ENCODE results near the gene GPR132. TPM values are rescaled to one million over a fixed set of nuclear protein-coding genes. Genes with fewer than 3 reads are reported as not detected.
A peak's percentile ranks its signal among the peaks of the same experiment; 100 is the strongest.
"Not testable (repeated sequence)": the region's sequence is repeated elsewhere in the genome, so short reads cannot be mapped to it uniquely, and the experiment has no call there.

Gene GPR132
- total RNA-seq, 1 experiment from 2014 or later = not detected

DNA sequence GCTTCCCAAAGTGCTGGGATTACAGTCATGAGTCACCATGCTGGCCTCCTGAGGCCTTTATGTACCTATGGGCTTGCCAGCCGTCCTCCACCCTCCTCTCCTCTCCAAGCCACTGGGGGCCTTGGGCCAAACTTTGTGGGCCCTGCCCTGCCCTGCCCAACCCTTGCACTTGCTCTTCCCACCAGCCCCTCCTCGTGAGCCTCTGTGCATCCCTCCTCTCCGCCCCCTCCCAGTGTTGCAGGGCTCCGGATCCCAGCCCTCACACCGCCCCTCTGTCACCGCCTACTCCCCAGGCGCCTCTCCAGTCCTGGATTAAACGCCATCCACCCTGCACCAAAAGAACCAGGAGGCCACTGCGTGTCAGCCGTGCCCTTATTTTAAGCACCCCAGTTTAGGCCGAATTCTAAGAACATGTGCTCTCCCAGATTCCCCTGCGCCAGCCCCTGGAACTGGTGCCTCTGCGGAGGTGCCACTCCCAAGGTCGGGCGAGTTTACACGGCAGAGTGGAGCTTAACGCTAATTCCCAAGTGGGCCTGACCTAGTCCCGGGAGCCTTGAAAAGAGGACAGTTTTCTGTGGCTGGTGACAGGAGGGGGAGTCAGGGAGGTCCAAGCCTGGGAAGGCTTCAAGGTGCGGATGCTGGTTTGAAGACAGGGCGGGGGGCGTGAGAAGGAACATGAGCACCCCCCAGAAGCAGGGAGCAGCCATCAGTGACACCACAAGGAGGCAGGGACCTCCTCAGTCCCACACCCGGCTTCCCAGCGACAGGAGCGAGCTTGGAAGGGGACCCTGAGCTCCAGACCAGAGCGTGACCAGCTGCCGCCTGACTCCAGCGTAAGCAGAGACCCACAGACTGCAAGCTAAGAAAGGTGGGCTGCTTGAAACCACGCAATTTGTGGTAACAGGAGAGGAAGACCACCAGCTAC lies 23.1 kb downstream of the GPR132 start:
- no peak for DNase-seq (ENCODE audit: low read depth)

DNA sequence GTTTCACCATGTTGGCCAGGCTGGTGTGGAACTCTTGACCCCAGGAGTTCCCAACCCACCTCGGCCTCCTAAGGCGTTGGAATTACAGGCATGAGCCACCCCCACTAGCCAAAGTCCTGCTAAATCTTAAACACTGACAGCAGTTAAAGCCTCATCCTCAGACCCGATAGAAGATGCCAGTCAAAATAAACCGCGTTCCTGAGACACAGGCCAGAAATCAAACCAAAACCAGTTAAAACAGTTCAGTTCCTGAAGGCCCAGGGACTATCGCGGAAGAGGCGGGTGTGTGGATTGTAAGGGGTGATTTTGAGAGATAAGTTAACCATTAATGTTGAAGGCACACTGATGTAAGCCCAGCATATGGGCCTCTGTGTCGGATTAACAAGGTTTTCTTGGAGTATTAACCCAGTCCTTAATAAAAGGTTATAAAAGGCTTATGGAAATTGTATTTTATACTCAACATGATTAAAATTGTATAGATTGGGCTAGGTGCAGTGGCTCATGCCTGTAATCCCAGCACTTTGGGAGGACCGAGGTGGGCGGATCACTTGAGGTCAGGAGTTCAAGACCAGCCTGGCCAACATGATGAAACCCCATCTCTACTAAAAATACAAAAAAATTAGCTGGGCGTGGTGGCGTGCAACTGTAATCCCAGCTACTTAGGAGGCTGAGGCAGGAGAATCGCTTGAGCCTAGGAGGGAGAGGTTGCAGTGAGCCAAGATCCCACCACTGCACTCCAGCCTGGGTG lies 25.6 kb downstream of the GPR132 start:
- DNase-seq (ENCODE audit: low read depth) = no peak

DNA sequence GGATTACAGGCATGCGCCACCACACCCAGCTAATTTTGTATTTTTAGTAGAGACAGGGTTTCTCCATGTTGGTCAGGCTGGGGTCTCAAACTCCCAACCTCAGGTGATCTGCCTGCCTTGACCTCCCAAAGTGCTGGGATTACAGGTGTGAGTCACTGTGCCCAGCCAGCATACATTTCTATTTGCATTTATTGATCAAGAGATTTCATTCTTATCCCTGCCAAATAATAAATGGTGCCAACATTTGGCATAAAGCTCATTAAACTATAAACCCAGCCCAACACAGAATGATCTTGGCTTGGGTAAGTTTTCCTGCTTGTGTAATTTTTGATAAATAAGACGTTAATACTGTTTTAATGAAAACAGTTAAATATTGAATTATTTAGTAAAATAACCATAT lies 29.6 kb downstream of the GPR132 start:
- DNase-seq (ENCODE audit: low read depth) = not testable (repeated sequence)

DNA sequence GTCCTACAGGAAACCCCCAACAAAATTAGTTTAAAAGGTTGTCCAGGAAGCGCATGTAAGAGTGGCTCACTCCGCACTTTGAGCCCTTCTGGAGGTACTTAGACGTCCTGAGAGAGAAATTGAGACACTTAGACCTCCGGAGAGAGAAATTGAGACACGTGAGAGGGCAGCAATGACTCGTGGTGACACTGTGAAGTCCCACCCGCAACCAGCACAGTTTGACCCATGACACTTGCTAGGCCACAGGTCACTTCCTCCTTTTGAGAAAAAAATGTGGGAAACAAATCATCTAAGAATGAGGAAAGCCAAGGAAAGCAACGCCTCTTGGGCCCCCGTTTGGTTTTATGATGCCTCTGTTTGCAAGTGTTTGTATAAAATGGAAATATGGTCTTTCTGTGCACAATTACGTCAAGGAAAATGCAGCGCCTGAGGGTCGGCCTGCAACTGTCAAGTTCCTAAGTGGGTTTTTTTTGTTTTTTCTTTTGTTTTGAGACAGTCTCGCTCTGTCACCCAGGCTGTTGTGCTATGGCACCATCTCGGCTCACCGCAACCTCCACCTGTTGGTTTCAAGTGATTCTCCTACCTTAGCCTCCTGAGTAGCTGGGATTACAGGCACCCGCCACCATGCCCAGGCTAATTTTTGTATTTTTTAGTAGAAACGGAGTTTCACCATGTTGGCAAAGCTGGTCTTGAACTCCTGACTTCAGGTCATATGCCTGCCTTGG lies 30.8 kb downstream of the GPR132 start:
- DNase-seq (ENCODE audit: low read depth) = no peak

DNA sequence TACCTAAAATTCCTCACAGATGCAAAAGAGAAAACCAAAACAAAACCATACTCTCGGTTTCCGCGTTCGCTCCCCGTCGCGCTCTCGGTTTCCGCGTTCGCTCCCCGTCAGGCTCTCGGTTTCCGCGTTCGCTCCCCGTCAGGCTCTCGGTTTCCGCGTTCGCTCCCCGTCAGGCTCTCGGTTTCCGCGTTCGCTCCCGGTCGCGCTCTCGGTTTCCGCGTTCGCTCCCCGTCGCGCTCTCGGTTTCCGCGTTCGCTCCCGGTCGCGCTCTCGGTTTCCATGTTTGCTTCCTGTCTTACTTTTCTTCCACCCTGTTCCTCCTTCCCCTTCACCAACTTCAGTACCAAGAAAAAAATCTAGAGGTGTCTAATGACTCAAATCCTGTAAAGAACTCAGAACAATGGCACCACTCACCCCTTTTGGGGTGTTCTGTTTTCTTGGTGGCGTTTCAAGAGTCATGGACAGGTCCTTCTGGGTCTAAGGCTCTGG lies 31.8 kb downstream of the GPR132 start:
- DNase-seq (ENCODE audit: low read depth) = not testable (repeated sequence)

DNA sequence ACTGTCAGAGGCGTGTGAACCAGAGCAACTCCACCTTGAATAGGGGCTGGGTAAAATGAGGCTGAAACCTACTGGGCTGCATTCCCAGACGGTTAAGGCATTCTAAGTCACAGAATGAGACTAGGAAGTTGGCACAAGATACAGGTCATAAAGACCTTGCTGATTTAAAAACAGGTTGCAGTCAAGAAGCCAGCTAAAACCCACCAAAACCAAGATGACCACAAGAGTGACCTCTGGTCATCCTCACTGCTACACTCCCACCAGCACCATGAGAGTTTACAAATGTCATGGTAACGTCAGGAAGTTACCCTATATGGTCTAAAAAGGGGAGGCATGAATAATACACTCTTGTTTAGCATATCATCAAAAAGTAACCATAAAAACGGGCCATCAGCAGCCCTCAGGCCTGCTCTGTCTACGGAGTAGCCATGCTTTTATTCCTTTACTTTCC lies 32.8 kb downstream of the GPR132 start:
- peak; percentile 90 for DNase-seq (ENCODE audit: low read depth)

DNA sequence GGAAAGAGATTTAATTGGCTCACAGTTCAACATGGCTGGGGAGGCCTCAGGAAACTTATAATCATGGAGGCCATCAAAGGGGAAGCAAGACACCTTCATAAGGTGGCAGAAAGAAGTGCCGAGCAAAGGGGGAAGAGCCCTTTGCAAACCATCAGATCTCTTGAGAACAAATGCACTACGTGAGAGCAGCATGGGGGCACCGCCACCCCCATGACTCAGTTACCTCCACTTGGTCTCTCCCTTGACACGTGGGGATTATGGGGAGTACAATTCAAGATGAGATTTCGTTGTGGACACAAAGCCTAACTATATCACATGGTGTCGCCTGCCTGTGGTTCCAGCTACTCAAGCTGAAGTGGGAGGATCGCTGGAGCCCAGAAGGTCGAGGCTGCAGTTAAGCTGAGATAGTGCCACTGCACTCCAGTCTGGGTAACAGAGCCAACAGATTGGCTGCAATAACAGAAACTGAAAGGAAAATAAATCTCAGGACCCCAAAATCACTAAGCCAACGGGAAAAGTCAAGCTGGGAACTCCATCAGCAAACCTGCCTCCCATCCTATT lies 34.3 kb downstream of the GPR132 start:
- DNase-seq (ENCODE audit: low read depth) = no peak

DNA sequence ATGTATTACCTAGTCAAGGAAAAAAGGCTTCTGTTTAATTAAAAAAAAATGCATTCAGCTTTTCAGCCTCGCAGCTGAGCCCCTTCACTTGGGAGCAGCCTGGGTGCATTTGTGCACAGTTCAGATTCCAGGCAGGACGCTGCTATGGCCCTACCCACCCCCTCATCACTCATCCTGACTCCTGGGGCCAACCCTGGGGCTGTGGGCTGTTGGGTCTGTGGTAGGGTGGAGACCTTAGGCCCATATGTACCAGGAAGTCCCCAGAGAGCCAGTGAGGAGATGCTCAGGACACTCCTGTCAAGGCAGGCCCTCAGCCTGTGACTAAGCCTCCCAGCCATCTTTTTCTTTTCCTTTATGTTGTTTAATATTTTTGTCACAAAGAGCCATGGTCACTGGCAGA lies 35.0 kb downstream of the GPR132 start:
- DNase-seq (ENCODE audit: low read depth) = no peak

DNA sequence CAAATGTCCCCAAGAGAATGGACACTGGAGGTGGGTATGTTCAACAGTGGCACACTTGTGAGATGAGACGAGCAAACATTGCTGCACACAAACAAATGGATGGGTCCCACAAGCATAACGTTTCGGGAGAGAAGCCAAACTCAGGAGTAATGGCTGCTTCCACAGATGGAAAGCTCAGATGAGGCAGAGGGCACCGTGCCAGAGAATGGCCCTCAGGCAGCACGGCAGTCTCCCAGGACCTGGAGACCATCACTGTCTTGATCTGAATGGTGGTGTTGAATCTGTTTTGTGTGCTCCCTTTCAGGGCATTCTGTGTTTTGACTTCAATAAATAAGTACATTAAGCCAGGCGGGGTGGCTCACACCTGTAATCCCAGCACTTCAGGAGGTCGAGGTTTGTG lies 35.8 kb downstream of the GPR132 start:
- no peak for DNase-seq (ENCODE audit: low read depth)

DNA sequence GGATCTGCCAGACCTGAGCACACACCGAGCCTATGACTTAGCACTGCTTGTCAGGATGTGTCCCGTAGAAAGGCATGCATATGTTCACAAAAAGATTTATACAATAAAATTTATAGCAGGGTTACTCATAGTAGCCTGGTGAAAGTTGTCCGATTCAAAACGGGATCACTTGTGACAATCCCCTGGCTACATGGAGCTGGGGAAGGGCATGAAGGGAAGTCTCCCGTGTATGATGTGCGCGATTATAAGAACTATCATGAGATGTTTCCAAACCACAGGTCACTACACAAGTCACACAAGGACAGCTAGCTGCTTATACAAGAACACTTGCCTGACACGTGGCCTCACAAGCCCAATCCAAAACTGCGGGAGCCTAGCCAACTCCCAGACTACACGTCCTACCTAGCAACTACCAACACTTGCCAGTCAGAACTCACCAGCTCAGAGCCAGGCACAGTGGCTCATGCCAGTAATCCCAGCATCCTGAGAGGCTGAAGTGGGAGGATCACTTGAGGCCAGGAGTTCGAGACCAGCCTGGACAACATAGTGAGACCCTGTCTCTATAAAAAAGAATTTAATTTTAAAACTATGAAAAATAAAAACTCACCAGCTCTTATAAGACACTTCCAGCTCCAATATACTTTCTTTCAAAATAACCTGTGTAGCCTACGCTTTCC lies 36.8 kb downstream of the GPR132 start:
- DNase-seq (ENCODE audit: low read depth) = peak; percentile 90

DNA sequence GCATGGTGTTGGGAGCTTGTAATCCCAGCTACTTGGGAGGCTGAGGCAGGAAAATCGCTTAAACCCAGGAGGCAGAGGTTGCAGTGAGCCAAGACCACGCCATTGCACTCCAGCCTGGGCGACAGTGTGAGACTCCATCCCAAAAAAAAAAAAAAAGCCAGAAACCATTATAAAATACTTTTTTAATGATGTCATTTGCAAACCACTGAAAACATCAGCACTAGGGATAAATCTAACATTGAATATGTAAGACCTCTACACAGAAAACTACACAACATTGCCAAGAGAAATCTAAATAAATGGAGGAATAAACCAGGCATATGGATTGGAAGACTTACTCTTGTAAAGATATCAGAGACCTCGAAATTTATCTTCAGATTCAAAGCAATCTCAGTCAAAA lies 37.5 kb downstream of the GPR132 start:
- peak; percentile 51 for DNase-seq (ENCODE audit: low read depth)

DNA sequence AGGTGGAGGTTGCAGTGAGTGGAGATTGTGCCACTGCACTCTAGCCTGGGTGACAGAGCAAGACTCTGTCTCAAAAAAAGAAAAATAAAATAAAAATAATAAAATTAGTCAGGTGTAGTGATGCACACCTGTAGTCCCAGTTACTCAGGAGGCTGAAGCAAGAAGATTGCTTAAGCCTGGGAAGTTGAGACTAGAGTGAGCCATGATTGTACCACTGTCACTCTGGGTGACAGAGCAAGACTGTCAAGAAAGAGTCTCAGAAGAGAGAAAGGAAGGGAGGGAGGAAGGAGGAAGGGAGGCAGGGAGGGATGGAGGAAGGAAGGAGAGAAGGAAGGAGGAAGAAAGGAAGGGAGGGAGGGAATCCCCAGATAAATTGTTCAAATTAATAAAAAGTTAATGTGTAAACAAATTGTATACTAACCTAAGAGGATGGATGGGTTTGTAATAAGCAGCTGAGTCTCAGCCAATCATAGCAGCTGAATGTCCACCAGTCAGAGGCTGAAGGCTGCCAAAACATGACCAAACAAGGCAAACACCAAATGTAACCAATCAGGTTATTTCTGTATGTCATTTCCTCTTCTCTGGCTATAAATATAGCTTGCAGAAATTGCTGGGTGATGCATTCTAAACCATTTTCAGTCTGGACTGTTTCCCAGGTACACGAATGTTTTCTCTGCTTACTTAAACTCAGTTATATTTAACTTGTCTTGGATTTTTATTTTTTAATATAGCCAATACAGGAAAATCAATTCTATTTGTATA lies 38.2 kb downstream of the GPR132 start:
- DNase-seq (ENCODE audit: low read depth) = peak; percentile 77

DNA sequence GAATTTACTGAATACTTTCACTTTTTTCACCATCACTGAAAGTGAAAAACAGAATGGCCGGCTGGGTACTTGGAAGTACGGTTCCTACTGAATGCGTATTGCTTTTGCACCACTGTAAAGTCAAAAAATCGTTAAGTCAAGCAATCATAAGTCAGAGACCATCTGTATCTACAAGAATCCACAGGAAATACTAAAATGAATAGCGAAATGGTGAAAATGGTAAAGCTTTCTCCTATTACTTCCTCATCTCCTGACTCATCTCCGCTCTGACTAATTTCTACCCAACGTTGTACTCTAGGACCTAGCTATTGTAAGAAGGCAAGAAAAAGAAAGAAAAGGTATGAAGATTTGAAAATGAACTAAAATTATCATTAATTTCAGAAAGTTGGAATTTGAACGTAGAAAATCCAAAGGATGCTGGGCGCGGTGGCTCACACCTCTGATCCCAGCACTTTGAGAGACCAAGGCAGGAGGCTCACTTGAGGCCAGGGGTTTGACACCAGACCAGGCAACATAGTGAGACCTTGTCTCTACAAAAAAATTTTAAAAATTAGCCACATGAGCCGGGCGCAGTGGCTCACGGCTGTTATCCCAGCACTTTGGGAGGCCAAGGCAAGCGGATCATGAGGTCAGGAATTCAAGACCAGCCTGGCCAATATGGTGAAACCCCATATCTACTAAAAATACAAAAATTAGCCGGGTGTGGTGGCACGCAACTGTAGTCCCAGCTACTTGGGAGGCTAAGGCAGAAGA lies 39.0 kb downstream of the GPR132 start:
- DNase-seq (ENCODE audit: low read depth) = peak; percentile 77

DNA sequence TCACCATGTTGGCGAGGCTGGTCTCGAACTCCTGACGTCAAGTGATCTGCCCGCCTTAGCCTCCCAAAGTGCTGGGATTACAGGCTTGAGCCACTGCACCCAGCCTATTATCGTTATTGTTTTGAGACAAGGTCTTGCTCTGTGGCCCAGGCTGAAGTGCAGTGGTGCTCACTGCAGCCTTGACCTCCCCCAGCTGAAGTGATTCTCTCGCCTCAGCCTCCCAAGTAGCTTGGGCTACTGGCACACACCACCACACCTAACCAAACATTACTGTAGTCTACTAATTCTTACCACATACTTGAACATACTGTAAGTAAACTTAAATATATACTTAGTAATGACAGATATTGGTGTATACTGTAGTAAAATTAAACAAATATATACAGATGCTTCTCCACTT lies 39.8 kb downstream of the GPR132 start:
- DNase-seq (ENCODE audit: low read depth) = no peak

DNA sequence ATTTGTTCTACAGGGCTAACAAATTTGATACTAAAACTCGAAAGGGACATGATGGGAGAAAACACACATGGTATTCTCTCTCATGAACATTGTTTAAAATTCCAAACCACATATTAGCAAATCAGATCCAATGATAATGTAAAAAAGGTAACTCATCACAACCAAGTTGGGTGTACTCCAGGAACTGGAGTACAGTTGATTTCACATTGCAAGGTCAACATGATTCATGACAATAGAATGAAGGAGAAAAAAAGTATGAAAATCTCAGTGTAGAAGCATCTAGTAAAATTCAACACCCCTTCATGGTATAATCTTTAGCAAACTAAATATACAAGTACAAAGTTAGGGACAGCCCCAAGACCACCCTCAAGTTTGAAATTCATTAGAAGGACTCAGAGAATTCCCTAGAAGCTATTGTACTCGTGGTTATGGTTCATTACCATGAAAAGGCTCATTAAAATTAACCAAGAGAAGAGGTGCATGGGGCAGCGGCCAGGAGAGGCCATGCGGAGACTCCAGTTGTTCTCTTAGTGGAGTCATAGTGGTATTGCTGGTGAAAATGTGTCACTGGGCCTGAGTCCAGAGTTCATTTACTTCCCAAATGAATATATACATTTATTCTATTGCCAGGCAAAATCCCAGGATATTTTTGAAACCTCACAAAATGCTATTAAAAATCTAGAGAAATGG lies 41.3 kb downstream of the GPR132 start:
- peak; percentile 89 for DNase-seq (ENCODE audit: low read depth)

DNA sequence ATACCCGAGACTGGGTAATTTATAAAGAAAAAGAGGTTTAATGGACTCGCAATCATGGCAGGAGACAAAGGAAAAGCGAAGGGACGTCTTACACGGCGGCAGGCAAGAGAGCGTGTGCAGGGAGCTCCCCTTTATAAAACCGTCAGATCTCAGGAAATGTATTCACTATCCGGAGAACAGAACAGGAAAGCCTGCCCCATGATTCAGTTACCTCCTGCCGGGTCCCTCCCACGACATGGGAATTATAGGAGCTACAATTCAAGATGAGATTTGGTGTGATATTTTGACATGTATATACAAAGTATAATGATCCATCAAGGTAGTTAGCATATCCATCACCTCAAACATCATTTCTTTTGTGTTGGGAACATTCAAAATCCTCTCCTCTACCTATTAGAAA lies 42.1 kb downstream of the GPR132 start:
- peak; percentile 45 for DNase-seq (ENCODE audit: low read depth)

DNA sequence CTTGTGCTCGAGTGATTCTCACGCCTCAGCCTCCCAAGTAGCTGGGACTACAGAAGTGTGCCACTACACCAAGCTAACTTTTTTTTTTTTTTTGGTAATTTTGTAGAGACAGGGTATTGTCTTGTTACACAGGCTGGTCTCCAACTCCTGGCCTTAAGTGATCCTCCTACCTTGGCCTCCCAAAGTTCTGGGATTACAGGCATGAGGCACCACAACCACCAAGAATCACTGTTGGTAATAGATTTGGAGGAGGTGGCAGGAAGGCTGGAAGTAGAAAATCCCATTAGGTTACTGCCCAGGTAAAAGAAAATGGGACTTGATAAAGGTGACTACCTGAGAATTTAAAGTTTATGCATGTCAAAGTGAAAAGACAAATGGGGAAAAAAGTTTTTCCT lies 43.0 kb downstream of the GPR132 start:
- DNase-seq (ENCODE audit: low read depth) = peak; percentile 29

DNA sequence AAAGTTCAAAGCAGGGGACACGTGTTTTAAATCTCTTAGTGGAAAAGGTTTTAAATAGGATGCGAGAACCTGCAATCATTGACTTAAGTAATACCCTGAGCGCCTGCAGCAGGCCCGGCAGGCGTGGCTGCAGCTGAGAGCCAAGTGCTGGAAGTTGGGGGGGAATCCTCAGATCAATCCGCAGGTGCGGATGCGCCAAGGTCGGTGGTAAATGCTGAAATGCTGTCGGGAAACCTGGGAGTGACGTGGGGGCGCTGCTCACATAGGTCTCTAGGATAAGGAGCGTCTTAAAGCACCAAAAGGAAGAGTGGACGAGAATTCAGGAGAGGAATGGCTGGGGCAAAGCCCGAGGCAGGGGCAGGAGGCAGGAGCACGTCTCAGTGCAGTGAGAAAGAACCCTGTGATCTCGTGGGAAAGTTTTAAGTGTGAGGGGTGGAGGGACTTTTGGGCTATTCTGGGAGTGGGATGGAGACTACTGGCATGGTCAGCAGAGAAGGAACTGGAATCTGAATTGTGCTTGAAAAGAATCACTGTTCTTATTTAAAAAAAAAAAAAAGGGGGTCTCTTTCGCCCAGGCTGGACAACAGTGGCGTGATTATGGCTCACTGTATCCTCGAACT lies 43.5 kb downstream of the GPR132 start:
- peak; percentile 43 for DNase-seq (ENCODE audit: low read depth)
